ENCODE data around the gene KRTAP1-5.
A peak's percentile ranks its signal among the peaks of the same experiment; 100 is the strongest.
"Not testable (repeated sequence)": the region's sequence is repeated elsewhere in the genome, so short reads cannot be mapped to it uniquely, and the experiment has no call there.

The KRTAP1-5 gene

GRCh38 chr17:41009301-41009760, 17.7 kb downstream of the KRTAP1-5 start:
- Histone ChIP-seq H3K4me3 (no peak overlapping the region), H3K27me3 (ENCODE audit: low read depth) (peaks cover 7% of the 10 kb centered on the region; the same call in 1 of the 2 replicates), H3K9me3 (no peaks in the 10 kb centered on the region), H3K36me3 (replicated peaks) (no peaks in the 10 kb centered on the region), H3K4me1 (peaks cover 12% of the 10 kb centered on the region)
- in situ Hi-C loops (cut with MboI; ENCODE audit: low sequenced_read_pairs), result no loop called here
- peak; percentile 13 to 69 for DNase-seq (ENCODE audit: low spot score in 2 of 2)

DNA sequence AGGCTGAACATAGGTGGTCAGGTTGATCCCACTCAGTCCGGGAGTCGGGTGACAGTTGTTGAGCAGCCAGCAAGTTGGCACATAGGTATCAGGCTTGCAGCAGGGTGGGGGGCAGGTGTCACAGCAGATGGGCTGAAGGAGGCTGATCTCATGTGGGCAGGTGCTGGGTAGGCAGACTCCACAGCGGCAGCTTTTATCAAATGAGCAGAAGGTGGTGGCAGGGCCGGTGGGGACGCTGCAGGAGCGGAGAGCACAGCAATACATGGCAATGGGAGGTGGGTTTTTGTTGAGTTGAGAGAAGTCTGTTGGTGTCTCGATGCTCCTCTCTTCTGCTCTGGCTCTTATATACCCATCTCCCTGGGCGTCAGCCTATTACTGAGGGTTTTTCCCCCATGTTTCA, 18.2 kb downstream of the KRTAP1-5 start, which contains the start of gene KRTAP3-1:
Gene KRTAP3-1, minus strand, starts transcription at position 318 of the 400 bp plus-strand sequence. Its CDS starts 54 bp downstream, at position 264.
- Histone ChIP-seq H3K4me1 (peaks cover 12% of the 10 kb centered on the region), H3K27me3 (ENCODE audit: low read depth) (peaks cover 10% of the 10 kb centered on the region; the same call in 1 of the 2 replicates), H3K9me3 (no peaks in the 10 kb centered on the region), H3K4me3 (no peak within 1 kb of the TSS), H3K36me3 (replicated peaks) (no peaks in the 10 kb centered on the region)
- DNase-seq (ENCODE audit: low spot score in 2 of 2), result no peak
- in situ Hi-C loops (cut with MboI; ENCODE audit: low sequenced_read_pairs), result no loop called here

DNA sequence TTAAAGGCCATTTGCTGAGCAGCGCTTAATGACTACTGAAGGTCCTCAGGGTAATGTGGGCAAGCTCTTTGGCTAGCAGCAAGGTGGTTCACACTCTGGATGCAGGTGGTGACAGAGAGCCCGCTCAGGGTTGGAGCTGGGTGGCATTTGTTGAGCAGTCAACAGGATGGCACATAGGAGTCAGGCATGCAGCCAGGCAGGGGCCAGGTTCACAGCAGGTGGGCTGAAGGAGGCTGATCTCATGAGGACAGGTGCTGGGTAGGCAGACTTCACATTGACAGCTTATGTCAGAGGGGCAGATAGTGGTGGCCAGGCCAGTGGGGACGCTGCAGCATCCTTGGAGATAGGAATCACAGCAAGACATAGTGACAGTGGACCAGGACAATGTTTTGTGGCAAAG, 22.6 kb downstream of the KRTAP1-5 start:
- no peaks in the 10 kb centered on the region for H3K36me3 ChIP-seq (replicated peaks)
- DNase-seq (ENCODE audit: low spot score in 2 of 2), result no peak
- peaks cover 6% of the 10 kb centered on the region for H3K4me1 ChIP-seq
- H3K27me3 ChIP-seq (ENCODE audit: low read depth), result peaks cover 14% of the 10 kb centered on the region
- no peaks in the 10 kb centered on the region for H3K9me3 ChIP-seq
- in situ Hi-C loops (cut with MboI; ENCODE audit: low sequenced_read_pairs), result no loop called here
- no peak overlapping the region for H3K4me3 ChIP-seq

GRCh38 chr17:41003926-41004325, 23.1 kb downstream of the KRTAP1-5 start:
- in situ Hi-C loops (cut with MboI; ENCODE audit: low sequenced_read_pairs), result no loop called here
- Histone ChIP-seq H3K27me3 (ENCODE audit: low read depth) (peaks cover 16% of the 10 kb centered on the region), H3K4me3 (no peak overlapping the region), H3K9me3 (no peaks in the 10 kb centered on the region), H3K4me1 (peaks cover under 1% of the 10 kb centered on the region), H3K36me3 (replicated peaks) (no peaks in the 10 kb centered on the region)
- DNase-seq (ENCODE audit: low spot score in 2 of 2), result no peak

DNA sequence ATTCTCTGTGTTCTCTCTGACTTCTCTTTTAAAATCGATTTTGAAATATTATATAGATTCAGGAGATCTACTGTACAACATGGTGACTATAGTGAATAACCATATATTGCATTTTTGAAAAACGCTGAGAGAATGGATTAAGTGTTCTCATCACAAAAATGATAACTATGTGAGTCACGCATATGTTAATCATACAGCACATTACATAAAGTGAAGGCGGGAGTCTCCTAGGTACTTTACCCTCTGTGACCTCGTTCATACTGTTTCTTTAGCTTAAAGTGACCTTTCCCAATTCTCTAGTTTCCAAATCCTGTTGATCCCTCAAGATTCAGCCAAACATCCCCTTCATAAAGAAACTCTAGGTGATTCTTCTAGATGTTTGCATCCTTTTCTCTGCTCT, 24.2 kb downstream of the KRTAP1-5 start:
- Histone ChIP-seq H3K4me3 (no peak overlapping the region), H3K27me3 (ENCODE audit: low read depth) (peaks cover 27% of the 10 kb centered on the region), H3K9me3 (no peaks in the 10 kb centered on the region), H3K4me1 (no peaks in the 10 kb centered on the region), H3K36me3 (replicated peaks) (no peaks in the 10 kb centered on the region)
- in situ Hi-C loops (cut with MboI; ENCODE audit: low sequenced_read_pairs), result no loop called here
- DNase-seq (ENCODE audit: low spot score in 2 of 2), result no peak

DNA sequence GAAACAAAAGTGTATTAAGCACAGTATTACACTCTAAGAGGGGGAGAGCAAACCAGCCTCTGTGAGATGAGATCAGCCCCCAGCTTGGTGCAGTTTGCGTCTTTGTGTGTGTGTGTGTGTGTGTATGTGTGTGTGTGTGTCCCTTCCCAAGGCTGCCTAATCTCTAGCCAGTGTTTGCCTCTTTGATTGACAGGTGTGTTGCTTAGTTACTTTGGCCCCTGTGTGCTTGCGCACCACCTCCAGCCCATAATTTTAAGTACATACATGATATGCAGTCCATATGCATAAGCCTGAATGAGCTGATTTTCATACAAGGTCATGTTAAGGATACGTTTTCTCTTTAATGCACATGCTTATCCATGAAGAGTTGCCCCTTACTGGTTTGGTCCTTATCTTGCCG, 25.2 kb downstream of the KRTAP1-5 start:
- in situ Hi-C loops (cut with MboI; ENCODE audit: low sequenced_read_pairs), result no loop called here
- Histone ChIP-seq H3K4me3 (no peak overlapping the region), H3K9me3 (no peaks in the 10 kb centered on the region), H3K27me3 (ENCODE audit: low read depth) (peaks cover 34% of the 10 kb centered on the region), H3K36me3 (replicated peaks) (no peaks in the 10 kb centered on the region), H3K4me1 (no peaks in the 10 kb centered on the region)
- DNase-seq (ENCODE audit: low spot score in 2 of 2), result no peak

DNA sequence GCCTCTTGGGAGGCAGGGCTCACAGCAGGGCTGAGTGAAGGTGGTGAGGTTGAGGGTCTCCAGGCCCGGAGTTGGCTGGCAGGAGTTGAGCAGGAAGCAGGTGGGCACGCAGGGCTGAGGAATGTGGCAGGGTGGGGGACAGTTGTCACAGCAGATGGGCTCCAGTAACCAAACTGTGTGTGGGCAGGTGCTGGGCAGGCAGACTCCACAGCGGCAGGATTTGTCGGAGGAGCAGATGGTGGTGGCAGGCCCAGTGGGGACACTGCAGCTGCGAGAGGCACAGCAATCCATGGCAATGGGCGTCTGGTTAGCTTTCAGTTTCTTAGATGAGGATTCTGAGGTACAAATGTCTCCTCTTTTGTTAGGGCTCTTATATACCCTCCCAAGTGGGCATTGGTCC, 27.4 kb downstream of the KRTAP1-5 start, which contains the start of gene KRTAP3-2:
Gene KRTAP3-2, minus strand, starts transcription at position 344 of the 400 bp plus-strand sequence. Its CDS starts 53 bp downstream, at position 291.
- DNase-seq (ENCODE audit: low spot score in 2 of 2); H3K36me3 ChIP-seq (replicated peaks); in situ Hi-C loops (cut with MboI; ENCODE audit: low sequenced_read_pairs); H3K4me3 ChIP-seq; H3K4me1 ChIP-seq; H3K9me3 ChIP-seq: not testable (repeated sequence)
- H3K27me3 ChIP-seq (ENCODE audit: low read depth), result peaks cover 35% of the 10 kb centered on the region

- no peaks in the 10 kb centered on the region for H3K9me3 ChIP-seq
- peaks cover 34% of the 10 kb centered on the region for H3K27me3 ChIP-seq (ENCODE audit: low read depth)
- in situ Hi-C loops (cut with MboI; ENCODE audit: low sequenced_read_pairs), result no loop called here
- no peak overlapping the region for H3K4me3 ChIP-seq
- H3K4me1 ChIP-seq, result no peaks in the 10 kb centered on the region
- no peak for DNase-seq (ENCODE audit: low spot score in 2 of 2)
- H3K36me3 ChIP-seq (replicated peaks), result no peaks in the 10 kb centered on the region
Observed at GRCh38 chr17:40997361-40997760, 29.6 kb downstream of the KRTAP1-5 start.

DNA sequence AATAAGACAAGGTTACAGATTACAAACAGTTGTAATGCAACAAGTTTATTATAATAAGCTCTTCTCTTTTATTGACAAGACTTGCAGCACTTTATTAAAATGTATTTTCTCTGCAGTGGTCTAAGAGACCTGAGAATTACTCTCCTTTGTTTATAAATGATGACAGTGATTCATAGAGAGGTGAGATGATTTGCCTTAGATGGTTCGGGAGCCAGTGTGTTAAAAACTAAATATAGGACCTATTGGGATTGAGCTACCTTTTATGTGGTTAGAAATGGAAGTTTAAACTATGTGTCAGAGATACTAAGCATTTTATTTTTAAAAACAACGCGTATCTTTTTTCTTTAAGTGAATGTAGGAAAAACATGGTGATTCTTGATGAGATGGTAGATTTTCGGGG, 30.2 kb downstream of the KRTAP1-5 start:
- H3K36me3 ChIP-seq (replicated peaks), result no peaks in the 10 kb centered on the region
- no peak overlapping the region for H3K4me3 ChIP-seq
- no peaks in the 10 kb centered on the region for H3K9me3 ChIP-seq
- in situ Hi-C loops (cut with MboI; ENCODE audit: low sequenced_read_pairs), result no loop called here
- peaks cover 34% of the 10 kb centered on the region for H3K27me3 ChIP-seq (ENCODE audit: low read depth)
- no peak for DNase-seq (ENCODE audit: low spot score in 2 of 2)
- H3K4me1 ChIP-seq, result no peaks in the 10 kb centered on the region

GRCh38 chr17:40995116-40995515, 31.9 kb downstream of the KRTAP1-5 start:
- Histone ChIP-seq H3K4me3 (no peak overlapping the region), H3K9me3 (no peaks in the 10 kb centered on the region; the same call in 1 of the 2 replicates), H3K4me1 (no peaks in the 10 kb centered on the region), H3K27me3 (ENCODE audit: low read depth) (peaks cover 27% of the 10 kb centered on the region), H3K36me3 (replicated peaks) (no peaks in the 10 kb centered on the region)
- no peak for DNase-seq (ENCODE audit: low spot score in 2 of 2)
- in situ Hi-C loops (cut with MboI; ENCODE audit: low sequenced_read_pairs), result no loop called here

GRCh38 chr17:40993839-40994238, 33.2 kb downstream of the KRTAP1-5 start, which contains the start of gene KRTAP3-3:
TSS of gene KRTAP3-3 (minus strand) at chr17:40994164. CDS start at chr17:40994097, 67 bp downstream.
- Histone ChIP-seq H3K27me3 (ENCODE audit: low read depth) (peaks cover 27% of the 10 kb centered on the region), H3K4me1 (no peaks in the 10 kb centered on the region), H3K4me3 (no peak within 1 kb of the TSS), H3K9me3 (no peaks in the 10 kb centered on the region; the same call in 1 of the 2 replicates), H3K36me3 (replicated peaks) (no peaks in the 10 kb centered on the region)
- in situ Hi-C loops (cut with MboI; ENCODE audit: low sequenced_read_pairs), result no loop called here
- no peak for DNase-seq (ENCODE audit: low spot score in 2 of 2)

- in situ Hi-C loops (cut with MboI; ENCODE audit: low sequenced_read_pairs), result no loop called here
- no peaks in the 10 kb centered on the region for H3K4me1 ChIP-seq
- no peak overlapping the region for H3K4me3 ChIP-seq
- H3K9me3 ChIP-seq, result no peaks in the 10 kb centered on the region; the same call in 1 of the 2 replicates
- H3K27me3 ChIP-seq (ENCODE audit: low read depth), result peaks cover 19% of the 10 kb centered on the region
- no peak for DNase-seq (ENCODE audit: low spot score in 2 of 2)
- no peaks in the 10 kb centered on the region for H3K36me3 ChIP-seq (replicated peaks)
Observed at GRCh38 chr17:40993084-40993483, 33.9 kb downstream of the KRTAP1-5 start.

DNA sequence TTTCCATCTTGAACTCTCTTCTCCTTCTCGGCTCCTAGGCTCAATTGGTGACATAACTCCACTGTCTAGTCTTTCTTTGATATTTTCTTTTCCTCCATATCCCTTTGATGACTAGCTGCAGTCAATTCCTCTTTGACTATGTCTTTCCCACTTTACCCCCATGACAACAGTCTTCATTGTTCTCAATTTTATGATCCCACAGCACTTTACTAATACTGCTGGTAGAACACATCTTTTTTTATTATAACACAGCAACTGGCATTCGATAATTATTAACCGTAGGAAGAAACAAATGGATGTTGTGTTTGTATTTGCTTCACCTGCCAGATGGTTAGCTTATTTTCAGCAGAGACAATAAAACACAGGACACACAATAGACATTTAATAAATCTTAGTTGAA, 34.3 kb downstream of the KRTAP1-5 start:
- Histone ChIP-seq H3K27me3 (ENCODE audit: low read depth) (peaks cover 15% of the 10 kb centered on the region), H3K9me3 (no peaks in the 10 kb centered on the region; the same call in 1 of the 2 replicates), H3K4me3 (no peak overlapping the region), H3K4me1 (no peaks in the 10 kb centered on the region), H3K36me3 (replicated peaks) (no peaks in the 10 kb centered on the region)
- in situ Hi-C loops (cut with MboI; ENCODE audit: low sequenced_read_pairs), result no loop called here
- no peak for DNase-seq (ENCODE audit: low spot score in 2 of 2)

- H3K36me3 ChIP-seq (replicated peaks), result no peaks in the 10 kb centered on the region
- in situ Hi-C loops (cut with MboI; ENCODE audit: low sequenced_read_pairs), result no loop called here
- DNase-seq (ENCODE audit: low spot score in 2 of 2), result no peak
- H3K27me3 ChIP-seq (ENCODE audit: low read depth), result peaks cover 19% of the 10 kb centered on the region
- H3K4me1 ChIP-seq, result no peaks in the 10 kb centered on the region; the same call in 1 of the 2 replicates
- no peak overlapping the region for H3K4me3 ChIP-seq
- no peaks in the 10 kb centered on the region; the same call in 1 of the 2 replicates for H3K9me3 ChIP-seq
Observed at GRCh38 chr17:40986920-40987319, 40.1 kb downstream of the KRTAP1-5 start.

DNA sequence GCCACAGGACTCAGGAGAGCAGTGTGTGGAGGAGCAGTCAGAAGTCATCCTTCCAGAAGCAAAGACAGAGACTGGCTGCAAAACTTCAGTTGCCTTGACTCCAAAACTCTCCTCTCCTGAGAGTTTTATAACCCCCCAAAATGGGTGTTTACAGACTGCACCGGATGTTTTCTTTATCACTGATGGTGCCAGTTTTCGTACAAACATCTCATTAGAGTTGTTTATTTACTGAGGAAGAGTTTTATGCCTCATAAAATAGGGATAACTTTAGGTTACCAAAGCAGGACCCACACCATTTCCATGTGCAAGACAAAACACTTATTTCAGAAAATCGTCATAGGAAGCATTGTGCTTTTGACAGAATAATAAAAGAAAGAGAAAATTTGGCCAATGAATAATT, 42.8 kb downstream of the KRTAP1-5 start, which contains the start of gene KRT40:
Gene KRT40, minus strand, starts transcription at position 101 of the 400 bp plus-strand sequence. Its CDS starts 53 bp downstream, at position 48.
- peaks cover 17% of the 10 kb centered on the region for H3K27me3 ChIP-seq (ENCODE audit: low read depth)
- in situ Hi-C loops (cut with MboI; ENCODE audit: low sequenced_read_pairs), result no loop called here
- no peak for DNase-seq (ENCODE audit: low spot score in 2 of 2)
- no peaks in the 10 kb centered on the region for H3K36me3 ChIP-seq (replicated peaks)
- H3K9me3 ChIP-seq, result no peaks in the 10 kb centered on the region
- H3K4me1 ChIP-seq, result no peaks in the 10 kb centered on the region; the same call in 1 of the 2 replicates
- no peak within 1 kb of the TSS for H3K4me3 ChIP-seq

Data from HAP-1 (cell line).